Ishikawa (cell line): ENCODE measurements around the gene RPN2.

Experiments
- CEBPB ChIP-seq: IDR thresholded peaks from 2 replicates; pipeline ENCODE4 v1.6.1; 2012
- CREB1 ChIP-seq: IDR thresholded peaks from 2 replicates; pipeline ENCODE4 v1.6.1; 2012; ENCODE audit warnings: low read depth
- EGR1 ChIP-seq: IDR thresholded peaks from 2 replicates; pipeline ENCODE4 v1.6.1; 2012
- EP300 ChIP-seq: IDR thresholded peaks from 2 replicates; pipeline ENCODE4 v1.6.1; 2012; ENCODE audit warnings: borderline replicate concordance
- FOXM1 ChIP-seq: IDR thresholded peaks from 2 replicates; pipeline ENCODE4 v1.6.1; 2012; ENCODE audit warnings: low read depth, borderline replicate concordance
- MAX ChIP-seq: IDR thresholded peaks from 2 replicates; pipeline ENCODE4 v1.6.1; 2012
- NFIC ChIP-seq: IDR thresholded peaks from 2 replicates; pipeline ENCODE4 v1.6.1; 2012
- RAD21 ChIP-seq: IDR thresholded peaks from 2 replicates; pipeline ENCODE4 v1.6.1; 2012; ENCODE audit warnings: low read depth
- REST ChIP-seq: IDR thresholded peaks from 2 replicates; pipeline ENCODE4 v1.6.1; 2012; ENCODE audit warnings: low read depth, mild to moderate bottlenecking
- TAF1 ChIP-seq: IDR thresholded peaks from 2 replicates; pipeline ENCODE4 v1.6.1; 2012; ENCODE audit warnings: low read depth, mild to moderate bottlenecking
- TCF12 ChIP-seq: IDR thresholded peaks from 2 replicates; pipeline ENCODE4 v1.6.1; 2012; ENCODE audit warnings: low read depth
- TEAD4 ChIP-seq: IDR thresholded peaks from 2 replicates; pipeline ENCODE4 v1.6.1; 2012
- YY1 ChIP-seq: IDR thresholded peaks from 2 replicates; pipeline ENCODE4 v1.6.1; 2012; ENCODE audit warnings: low read depth
- ZBTB7A ChIP-seq: IDR thresholded peaks from 2 replicates; pipeline ENCODE4 v1.6.1; 2012; ENCODE audit warnings: low read depth
- TF ChIP-seq, protein P1 (sequence below): IDR thresholded peaks from 2 replicates; pipeline ENCODE4 v1.6.1; 2012

The RPN2 gene

GRCh38 chr20:37154684-37155298 lies 24.3 kb upstream of the RPN2 start:
- TF ChIP-seq REST (no peak), TAF1 (no peak), EGR1 (no peak), RAD21 (no peak), FOXM1 (no peak), TCF12 (no peak), MAX (no peak), YY1 (no peak), NFIC (no peak), CEBPB (no peak), EP300 (no peak), CREB1 (no peak), ZBTB7A (no peak), TEAD4 (no peak)
- TF ChIP-seq, protein P1, sequence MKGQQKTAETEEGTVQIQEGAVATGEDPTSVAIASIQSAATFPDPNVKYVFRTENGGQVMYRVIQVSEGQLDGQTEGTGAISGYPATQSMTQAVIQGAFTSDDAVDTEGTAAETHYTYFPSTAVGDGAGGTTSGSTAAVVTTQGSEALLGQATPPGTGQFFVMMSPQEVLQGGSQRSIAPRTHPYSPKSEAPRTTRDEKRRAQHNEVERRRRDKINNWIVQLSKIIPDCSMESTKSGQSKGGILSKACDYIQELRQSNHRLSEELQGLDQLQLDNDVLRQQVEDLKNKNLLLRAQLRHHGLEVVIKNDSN = no peak

DNA sequence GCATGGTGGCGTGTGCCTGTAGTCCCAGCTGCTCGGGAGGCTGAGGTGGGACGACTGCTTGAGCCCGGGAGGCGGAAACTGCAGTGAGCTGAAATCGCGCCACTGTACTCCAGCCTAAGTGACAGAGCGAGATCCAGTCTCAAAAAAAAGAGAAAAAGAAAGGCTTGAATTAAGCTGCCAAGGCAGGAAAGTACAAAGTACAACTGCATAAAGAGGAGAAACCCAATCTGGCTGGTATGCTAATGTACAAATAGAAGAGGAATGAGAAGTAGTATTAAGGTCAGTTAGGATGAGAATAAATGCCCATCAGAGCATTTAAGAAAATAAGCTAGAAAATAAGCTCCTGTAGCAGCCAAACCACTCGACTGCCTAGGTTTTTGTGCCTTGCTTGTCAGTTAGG lies 23.1 kb upstream of the RPN2 start:
- no peak for TF ChIP-seq ZBTB7A

DNA sequence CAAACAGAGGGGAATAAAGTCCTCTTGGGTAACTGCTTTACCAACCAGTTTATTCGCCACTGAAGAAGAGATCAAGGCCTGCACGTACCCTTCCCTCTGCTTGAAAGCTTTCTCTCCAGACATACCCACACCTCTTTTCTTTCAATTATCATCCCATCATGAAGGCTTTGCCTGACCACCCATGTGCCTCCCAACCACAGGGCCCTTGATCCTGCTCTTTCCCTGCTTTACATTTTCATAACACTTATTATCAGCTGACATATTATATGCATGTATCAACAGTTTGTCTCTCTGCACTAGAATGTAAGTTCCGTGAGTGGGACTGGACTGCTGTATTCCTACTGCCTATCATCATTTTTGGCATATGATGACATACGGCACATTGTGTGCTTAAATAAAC lies 20.9 kb upstream of the RPN2 start:
- no peak for TF ChIP-seq CEBPB
- no peak for TF ChIP-seq EGR1
- TF ChIP-seq TCF12 = no peak
- no peak for TF ChIP-seq ZBTB7A
- TF ChIP-seq NFIC = no peak
- TF ChIP-seq EP300 = no peak
- TF ChIP-seq TEAD4 = no peak
- TF ChIP-seq, protein P1 = no peak
- TF ChIP-seq MAX = no peak
- TF ChIP-seq CREB1 = no peak

DNA sequence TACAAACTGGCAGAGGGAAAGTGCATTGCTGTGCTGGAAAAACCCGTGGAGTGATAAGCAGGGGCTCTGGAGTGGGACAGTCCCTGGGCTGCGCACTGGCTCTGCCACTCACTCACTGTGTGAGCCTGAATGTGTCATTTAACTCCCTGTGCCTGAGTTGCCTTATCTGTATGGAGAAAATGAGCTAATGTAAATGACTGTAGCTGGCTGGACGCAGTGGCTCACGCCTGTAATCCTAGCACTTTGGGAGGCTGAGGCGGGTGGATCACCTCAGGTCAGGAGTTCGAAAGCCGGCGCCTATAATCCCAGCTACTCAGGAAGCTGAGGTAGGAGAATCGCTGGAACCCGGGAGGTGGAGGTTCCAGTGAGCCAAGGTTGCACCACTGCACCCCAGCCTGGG lies 18.4 kb upstream of the RPN2 start:
- no peak for TF ChIP-seq EGR1
- no peak for TF ChIP-seq MAX
- TF ChIP-seq ZBTB7A = no peak
- no peak for TF ChIP-seq EP300
- TF ChIP-seq FOXM1 = no peak

DNA sequence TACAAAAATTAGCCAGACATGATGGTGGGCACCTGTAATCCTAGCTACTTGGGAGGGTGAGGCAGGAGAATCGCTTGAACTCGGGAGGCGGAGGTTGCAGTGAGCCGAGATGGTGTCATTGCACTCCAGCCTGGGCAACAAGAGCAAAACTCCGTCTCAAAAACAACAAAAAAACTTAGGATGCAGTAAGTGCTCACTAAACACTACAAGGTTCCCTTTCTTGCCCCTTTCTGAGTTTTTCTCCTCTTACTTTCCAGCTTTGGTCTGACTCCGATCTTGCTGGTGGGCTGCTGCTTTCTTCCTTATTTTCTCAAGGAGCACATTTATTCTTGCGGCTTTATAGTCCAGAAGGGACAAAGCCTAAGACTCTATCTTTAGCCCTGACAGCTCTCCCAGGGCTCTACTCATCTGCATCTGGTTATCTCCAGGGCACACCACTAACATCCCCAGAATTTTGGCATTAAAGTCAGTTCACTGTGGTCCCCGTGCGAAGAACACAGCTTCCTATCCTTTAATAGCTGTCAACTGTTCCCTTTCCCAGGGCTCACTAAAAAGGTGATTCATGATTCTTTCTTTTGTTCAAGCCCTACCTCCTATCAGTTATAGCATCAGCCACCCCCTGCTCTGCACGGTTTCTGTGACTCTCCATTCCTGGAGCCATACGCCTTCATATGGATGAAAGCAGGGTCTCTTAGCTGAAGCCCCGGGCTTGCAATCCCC lies 17.1 kb upstream of the RPN2 start:
- TF ChIP-seq CEBPB = no peak
- no peak for TF ChIP-seq FOXM1
- TF ChIP-seq EP300 = no peak
- no peak for TF ChIP-seq NFIC
- TF ChIP-seq, protein P1 = no peak
- TF ChIP-seq MAX = no peak
- TF ChIP-seq CREB1 = no peak
- no peak for TF ChIP-seq TEAD4
- TF ChIP-seq ZBTB7A = no peak
- no peak for TF ChIP-seq EGR1
- no peak for TF ChIP-seq YY1
- no peak for TF ChIP-seq TCF12

GRCh38 chr20:37162646-37163045 lies 16.5 kb upstream of the RPN2 start:
- TF ChIP-seq TEAD4 = no peak

- TF ChIP-seq, protein P1 = no peak
- TF ChIP-seq ZBTB7A (no peak), TEAD4 (no peak), NFIC (no peak), MAX (no peak), TAF1 (no peak), CREB1 (no peak), RAD21 (no peak), TCF12 (no peak), EGR1 (no peak), EP300 (no peak), REST (no peak), FOXM1 (no peak)
These were observed 15.1 kb upstream of the RPN2 start for GRCh38 chr20:37163832-37164554.
